EH (cell line): ENCODE results near the gene PXMP2.
"Not testable (repeated sequence)": the region's sequence is repeated elsewhere in the genome, so short reads cannot be mapped to it uniquely, and the experiment has no call there.

ENCODE experiments used
- DNase-seq: peaks from one replicate; pipeline ENCODE4 v3.0.0-alpha.2; 2015; ENCODE audit warnings: low read depth

The PXMP2 gene

DNA sequence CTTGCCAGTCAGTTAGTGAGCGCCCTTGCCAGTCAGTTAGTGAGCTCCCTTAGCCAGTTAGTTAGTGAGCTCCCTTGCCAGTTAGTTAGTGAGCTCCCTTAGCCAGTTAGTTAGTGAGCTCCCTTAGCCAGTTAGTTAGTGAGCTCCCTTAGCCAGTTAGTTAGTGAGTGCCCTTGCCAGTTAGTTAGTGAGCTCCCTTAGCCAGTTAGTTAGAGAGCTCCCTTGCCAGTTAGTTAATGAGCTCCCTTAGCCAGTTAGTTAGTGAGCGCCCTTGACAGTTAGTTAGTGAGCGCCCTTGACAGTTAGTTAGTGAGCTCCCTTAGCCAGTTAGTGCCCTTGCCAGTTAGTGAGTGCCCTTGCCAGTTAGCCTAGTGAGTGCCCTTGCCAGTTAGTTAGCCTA lies 7.5 kb downstream of the PXMP2 start:
- not testable (repeated sequence) for DNase-seq

DNA sequence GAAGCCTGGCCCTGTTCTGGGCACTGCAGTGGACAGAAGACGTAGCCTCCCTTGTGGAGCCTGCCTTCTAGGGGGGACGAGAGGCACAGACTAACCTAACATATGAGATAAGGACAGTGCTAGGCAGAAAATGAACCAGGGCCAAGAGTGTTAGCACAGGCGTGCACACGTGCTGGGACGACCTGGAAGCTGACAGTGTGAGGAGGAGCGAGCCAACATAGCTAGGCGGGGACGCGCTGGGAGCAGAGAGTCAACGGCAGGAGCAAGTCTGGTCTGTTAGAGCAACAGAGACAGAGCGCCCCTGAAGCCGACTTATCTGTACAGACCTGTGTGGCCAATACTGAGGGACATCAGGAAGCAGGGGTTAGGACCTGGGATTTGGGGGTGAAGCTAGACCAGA lies 8.0 kb downstream of the PXMP2 start:
- no peak for DNase-seq

- no peak for DNase-seq
These were observed 11.0 kb downstream of the PXMP2 start for GRCh38 chr12:132698341-132698740.

DNA sequence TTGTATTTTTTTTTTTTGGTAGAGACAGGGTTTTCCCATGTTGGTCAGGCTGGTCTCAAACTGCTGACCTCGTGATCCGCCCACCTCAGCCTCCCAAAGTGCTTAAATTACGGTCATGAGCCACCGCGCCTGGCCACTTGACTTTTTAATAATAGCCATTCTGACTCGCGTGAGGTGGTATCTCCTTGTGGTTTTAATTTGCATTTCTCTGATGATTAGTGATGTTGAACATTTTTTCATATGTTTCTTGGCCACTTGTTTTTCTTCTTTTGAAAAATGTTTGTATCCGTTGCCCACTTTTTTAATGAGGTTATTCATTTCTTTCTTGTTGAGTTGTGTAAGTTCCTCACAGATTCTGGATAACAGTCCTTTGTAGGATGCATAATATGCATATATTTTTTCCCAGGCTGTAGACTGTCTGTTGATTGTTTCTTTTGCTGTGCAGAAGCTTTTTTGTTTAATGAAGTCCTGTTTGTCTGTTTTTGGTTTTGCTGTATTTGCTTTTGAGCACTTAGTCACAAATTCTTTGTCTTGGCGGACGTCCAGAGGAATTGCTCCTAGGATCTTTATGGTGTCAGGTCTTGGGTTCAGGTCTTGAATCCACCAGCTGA lies 12.9 kb downstream of the PXMP2 start:
- DNase-seq, result peak; percentile 72

GRCh38 chr12:132702640-132703039 lies 15.3 kb downstream of the PXMP2 start:
- DNase-seq, result no peak

- DNase-seq, result no peak
These were observed 16.3 kb downstream of the PXMP2 start for GRCh38 chr12:132703641-132704040.

- no peak for DNase-seq
These were observed 19.9 kb downstream of the PXMP2 start for GRCh38 chr12:132707241-132707640.

GRCh38 chr12:132708150-132708549 lies 20.8 kb downstream of the PXMP2 start:
- no peak for DNase-seq

DNA sequence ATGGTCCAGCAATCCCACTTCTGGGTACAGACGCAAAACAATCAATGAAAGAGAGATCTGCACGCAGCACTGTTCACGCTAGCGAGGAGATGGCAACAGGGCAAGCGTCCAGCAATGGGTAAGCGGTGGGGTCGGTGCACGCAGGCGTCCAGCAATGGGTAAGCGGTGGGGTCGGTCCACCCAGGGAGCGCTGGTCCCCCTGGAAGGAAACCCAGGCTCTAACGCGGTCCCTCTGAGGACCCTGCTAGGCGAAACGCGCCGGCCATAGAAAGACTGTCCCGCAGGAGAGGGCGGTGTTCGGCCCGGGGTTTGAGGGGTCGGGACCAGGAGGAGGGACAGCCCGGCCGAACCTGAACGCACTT lies 22.6 kb downstream of the PXMP2 start:
- no peak for DNase-seq

DNA sequence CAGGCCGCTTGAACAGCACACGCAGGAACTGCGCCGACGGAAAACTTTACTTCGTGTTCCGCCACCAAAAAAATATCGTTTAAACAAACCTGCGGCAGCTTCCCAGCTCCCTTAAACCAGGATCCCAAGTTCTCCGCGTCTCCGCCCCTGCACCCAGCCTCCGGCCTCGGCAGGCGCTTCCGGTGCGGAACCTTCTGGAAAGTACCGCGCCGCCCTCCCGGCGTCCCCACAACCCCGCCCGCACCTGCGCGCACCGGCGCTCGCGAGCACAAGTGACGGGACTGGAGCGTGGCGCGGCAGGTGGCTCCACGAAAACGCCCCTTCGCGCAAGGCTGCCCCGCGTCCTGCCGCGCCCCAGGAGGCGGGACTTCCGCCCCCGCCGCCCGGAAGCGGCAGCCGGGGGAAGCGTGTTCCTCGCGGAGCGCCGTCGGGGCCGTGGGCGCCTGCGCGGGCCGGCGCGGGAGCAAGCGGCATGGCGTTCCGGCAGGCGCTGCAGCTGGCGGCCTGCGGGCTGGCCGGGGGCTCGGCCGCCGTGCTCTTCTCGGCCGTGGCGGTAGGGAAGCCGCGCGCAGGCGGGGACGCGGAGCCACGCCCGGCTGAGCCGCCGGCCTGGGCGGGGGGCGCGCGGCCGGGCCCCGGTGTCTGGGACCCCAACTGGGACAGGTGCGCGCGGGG lies 23.2 kb downstream of the PXMP2 start, which contains the start of gene PGAM5:
Gene PGAM5 (plus strand): TSS at position 438 of the 675 bp plus-strand sequence. CDS start 35 bp downstream, at position 473.
- DNase-seq, result peak; percentile 81

- DNase-seq, result peak; percentile 27
These were observed 23.9 kb downstream of the PXMP2 start for GRCh38 chr12:132711080-132711843.

GRCh38 chr12:132713123-132713522 lies 25.7 kb downstream of the PXMP2 start:
- DNase-seq, result no peak

DNA sequence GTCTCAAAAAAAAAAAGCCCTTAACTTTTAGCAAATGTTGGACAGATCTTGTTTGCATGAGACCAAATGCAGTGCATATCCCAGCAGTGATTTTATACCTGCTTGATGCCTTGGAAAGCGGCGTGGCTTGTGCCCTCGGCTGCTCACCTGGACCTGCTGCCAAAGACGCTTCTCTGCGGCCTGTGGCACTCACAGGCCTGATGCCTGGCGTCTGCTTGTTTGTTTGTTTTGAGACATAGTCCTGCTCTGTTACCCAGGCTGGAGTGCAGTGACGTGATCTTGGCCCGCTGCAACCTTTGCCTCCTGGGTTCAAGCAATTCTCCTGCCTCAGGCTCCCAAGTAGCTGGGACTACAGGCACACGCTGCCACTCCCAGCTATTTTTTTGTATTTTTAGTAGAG lies 28.5 kb downstream of the PXMP2 start:
- no peak for DNase-seq

- DNase-seq, result no peak
These were observed 29.0 kb downstream of the PXMP2 start for GRCh38 chr12:132716356-132716755.

DNA sequence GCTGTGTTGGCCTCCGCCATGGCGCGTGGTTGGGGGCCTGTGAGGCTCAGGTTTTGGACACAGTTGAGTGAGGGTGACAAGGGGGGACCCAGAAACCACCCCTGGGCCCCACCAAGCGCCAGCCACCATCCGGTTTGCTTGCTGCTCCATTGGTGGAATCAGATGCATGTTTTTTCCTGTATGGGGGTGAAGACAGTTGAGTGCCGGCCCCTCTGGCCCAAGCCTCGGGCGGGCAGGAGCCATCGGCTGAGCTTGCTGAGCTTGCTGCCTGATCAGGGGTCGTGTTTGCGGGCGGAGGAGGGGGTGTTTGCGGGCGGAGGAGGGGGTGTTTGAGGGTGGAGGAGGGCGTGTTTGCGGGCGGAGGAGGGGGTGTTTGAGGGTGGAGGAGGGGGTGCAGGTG lies 29.6 kb downstream of the PXMP2 start:
- DNase-seq, result no peak

- DNase-seq, result no peak
These were observed 30.4 kb downstream of the PXMP2 start for GRCh38 chr12:132717531-132718387.

- no peak for DNase-seq
These were observed 31.3 kb downstream of the PXMP2 start for GRCh38 chr12:132718644-132719043.

DNA sequence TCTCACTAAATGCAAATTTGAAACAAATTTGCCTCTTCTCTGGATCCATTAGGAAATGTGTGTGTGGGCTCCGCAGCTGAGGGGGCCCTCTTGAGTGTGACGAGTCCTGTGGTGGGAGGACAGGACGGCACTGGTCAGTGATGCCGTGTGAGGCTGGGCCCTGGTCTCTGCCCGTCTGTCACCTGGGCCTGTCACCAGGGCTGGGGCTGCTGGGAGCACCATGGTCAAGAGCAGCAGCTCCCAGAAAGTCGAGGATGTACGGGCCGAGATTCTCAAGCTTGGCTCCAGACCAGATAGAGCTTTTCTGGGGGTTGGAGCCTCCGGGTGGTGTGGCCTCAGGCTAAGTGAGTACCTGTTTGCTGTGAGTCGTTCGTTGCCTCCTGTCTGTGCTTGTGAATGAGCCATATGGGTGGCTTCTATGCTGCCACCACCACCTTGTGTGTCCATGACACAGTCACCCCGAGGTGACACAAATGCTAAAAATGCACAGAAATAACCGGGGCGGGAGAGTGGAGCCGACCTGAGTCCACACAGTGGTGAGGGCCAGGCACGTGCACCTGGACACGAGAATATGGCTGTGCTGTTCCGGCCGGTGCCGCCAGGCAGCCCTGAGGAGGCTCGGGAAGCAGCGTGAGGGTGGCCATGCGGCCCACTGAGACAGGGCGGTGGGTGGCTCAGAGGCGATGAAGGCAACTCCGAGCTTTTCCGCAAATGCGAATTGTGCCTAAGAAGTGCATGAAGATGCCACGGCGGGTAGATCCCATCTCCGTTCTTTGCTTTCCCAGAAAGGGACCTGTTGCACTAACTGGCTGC lies 32.0 kb downstream of the PXMP2 start:
- no peak for DNase-seq

- DNase-seq, result no peak
These were observed 32.6 kb downstream of the PXMP2 start for GRCh38 chr12:132719954-132720324.

DNA sequence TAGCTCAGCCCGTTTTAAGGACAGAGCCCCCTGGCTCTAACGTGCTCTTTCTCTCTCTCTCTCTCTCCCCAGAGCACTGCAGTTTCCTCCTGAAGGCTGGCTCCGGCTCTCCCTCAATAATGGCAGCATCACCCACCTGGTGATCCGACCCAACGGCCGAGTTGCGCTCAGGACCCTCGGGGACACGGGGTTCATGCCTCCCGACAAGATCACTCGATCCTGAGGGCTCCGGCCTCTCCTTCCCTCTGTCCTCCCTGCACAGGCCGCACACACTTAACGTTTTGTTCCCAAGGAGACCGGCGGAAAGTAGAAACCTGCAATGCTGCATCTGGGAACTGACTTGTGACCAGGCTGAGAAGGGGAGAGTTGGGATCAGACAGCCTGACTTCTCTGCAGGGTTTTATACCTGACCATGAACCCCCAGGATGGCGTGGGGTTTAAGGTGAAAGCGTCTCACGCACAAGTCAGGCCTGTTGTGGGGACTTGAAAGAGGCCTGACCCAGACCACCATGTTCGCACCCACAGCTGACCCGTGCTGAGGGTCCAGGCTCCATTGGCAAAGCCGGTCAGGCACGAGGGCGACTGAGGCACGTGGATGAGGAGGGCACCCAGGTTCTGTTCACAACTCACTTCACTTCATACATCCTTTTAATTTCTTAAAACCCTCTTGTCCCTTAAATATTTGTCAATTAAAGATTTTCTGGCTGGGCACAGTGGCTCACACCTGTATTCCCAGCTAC lies 33.4 kb downstream of the PXMP2 start:
- no peak for DNase-seq
